CD4-positive, alpha-beta T cell treated with Interleukin-10 for 1 hour (primary cell): Measurements from ENCODE around the gene GMPR.
"Not testable (repeated sequence)": the region's sequence is repeated elsewhere in the genome, so short reads cannot be mapped to it uniquely, and the experiment has no call there.

Experiments used
- DNase-seq: peaks from one replicate; pipeline ENCODE4 v3.0.0-alpha.2; 2020

Gene GMPR

DNA sequence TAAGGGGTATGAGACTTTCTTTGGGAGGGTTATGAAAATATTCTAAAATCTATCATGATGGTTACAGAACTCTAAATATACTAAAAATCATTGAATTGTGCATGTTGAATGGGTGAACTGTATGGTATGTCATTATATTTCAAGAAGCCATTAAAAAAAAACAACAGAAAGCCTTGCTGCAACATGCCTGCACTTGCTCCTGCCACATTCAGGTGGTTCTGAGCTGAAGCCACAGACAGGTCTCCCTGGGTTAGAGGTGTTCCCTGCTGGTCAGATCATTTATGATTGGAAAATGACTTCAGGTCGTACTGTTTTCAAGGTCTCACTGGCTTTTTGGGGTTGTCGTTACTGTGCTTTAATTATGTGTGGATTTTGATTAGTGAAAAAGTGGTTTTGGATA lies 13.3 kb downstream of the GMPR start:
- no peak for DNase-seq

DNA sequence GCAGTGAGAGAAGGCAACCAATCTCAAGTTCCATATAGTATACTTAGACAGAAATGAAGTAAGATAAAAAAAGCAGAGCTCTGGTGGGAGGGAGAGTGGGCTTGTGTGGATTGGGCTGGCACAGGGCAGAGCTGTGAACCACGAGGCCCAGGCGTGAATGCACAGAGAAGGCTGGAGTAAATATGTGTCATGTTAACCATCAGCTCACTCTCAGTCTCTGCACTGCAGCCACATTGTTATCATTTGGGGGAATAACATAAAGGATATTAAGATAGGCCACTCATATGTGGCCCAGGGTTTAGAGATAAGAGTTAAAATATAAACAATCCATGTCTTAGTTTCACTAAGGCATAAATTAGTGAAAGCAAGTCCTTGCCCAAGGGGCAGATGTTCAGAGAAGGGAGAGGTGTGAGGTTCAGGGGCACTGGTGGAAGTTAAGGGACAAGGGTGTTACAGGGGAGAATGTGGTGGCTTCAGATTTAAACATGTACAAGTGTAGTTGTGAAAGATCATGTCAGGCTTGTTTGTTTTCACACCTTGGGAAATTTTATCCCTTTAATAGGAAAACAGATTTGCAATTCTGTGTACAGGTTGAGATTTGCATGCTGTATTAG lies 14.4 kb downstream of the GMPR start:
- no peak for DNase-seq

DNA sequence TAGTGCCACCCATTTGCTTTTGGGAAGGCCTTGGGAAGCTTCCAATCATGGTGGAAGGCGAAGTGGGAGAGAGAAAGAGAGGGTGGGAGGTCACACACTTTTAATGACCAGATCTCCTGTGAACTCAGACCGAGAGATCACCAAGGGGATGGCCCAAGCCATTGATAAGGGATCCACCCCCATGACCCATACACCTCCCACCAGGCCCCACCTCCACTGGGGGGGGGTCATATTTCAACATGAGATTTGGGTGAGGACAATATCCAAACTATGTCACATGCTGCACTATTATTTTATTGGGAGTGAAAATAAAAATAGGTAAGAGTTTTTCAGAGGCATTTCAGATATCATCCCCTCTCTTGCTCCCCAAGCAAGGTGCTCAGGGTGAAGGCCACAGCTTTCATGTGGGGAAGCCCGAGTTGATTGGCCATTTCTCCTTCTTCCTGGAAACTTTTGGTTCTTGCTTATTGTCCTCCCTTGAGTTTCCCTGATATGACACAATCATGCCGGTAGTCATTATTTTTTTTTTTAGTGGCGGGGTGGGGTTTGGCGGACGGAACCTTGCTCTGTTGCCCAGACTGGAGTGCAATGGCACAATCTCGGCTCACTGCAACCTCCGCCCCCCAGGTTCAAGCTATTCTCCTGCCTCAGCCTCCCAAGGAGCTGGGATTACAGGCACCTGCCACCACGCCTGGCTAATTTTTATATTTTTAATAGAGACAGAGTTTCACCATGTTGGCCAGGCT lies 15.2 kb downstream of the GMPR start:
- DNase-seq = no peak

DNA sequence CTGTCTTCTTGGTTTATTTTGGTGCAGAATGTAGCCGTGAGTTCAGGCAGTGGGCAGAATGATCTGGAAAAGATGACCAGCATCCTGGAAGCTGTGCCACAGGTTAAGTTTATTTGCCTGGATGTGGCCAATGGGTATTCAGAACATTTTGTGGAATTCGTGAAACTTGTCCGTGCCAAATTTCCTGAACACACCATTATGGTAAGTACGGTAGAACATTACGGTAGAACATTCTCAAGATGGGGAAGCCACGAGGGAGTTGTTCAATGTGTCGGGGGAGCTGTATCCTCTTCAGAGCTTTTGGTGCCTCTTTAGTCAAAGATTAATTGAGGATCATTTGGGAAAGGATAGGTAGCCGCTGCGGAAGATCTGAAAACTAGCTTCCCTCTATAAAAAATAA lies 16.1 kb downstream of the GMPR start:
- no peak for DNase-seq

DNA sequence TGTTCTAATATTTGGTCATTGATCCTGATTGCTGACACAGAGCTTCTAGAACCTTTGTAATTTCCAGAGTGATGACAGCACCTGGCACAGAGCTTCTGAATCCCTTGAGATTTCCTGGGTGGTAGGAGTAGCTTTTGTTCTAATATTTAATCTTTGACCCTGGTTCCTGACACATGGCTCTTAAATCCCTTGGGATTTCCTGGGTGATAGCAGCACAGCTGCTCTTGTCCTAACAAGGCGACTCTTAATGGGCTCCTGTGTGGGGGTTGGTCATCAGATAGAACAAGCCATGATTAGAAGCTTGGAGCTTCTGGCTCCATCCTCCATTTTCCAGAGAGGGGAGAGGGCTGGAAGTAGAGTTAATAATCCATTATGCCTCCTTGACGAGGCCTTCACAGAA lies 18.4 kb downstream of the GMPR start:
- no peak for DNase-seq

DNA sequence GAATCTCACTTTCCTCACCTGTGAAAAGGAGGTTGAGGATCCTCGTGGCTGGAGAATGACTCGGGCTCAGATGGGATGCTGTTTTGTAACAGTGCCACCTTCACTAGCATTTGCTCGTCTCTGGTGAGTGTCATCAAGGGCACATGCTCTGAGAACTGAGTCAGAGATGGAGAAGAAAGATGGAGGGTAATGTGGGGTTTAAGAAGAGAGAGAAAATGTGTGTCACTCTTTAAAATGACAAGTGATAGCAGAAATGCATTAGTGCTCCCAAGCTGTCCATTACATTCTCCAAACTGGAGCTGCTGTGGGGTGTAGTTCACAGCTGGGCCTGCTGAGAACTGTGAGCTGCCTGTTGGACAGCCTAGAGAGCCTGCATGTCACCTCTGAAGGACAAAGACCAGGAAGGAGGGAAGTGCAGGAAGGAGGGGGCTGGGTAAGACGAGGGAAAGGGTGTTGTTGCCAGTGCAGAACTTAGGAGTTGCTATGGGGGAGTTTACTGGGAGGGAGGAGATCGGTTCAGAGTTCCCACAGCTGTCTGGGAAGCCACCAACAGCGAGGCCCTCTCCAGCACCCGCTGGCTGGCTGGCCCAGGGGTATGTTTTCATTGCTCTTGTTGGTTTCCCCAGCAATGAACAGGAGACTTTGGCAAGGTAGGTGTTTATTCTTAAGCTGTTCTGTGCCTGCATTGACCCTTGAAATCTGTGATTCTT lies 19.8 kb downstream of the GMPR start:
- no peak for DNase-seq

DNA sequence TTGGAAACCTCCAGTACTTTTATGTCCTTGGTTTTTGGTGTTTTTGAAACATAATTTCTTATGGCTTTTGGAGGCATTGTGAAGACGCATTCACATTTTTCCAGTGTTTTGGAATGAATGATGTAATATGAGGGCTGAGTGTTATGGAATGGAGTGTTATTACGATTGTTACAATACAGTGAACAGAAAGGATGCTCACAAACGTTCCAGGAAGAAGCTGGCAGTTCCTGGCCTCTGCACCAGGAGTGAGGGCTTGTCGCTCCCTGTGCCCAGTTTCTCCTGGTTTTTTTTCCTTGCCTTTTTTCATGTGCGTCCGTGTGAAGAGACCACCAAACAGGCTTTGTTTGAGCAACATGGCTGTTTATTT lies 20.3 kb downstream of the GMPR start:
- no peak for DNase-seq

DNA sequence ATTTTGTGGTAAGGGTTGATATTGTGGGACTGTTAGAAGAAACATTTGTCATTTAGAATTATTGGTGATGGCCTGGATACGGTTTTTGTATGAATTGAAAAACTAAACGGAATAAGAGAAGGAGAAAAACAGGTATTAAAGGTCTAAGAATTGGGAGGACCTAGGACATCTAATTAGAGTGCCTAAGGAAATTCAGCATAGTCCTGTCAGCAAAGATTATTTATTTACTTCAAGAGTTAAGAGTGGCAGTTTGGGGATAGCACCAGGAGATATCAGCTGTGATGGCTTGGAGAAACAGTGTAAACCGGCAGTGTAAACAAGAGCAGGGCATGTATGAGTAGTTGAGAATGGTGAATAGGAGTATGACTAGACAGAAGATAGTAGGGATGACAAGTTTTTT lies 21.2 kb downstream of the GMPR start:
- not testable (repeated sequence) for DNase-seq

DNA sequence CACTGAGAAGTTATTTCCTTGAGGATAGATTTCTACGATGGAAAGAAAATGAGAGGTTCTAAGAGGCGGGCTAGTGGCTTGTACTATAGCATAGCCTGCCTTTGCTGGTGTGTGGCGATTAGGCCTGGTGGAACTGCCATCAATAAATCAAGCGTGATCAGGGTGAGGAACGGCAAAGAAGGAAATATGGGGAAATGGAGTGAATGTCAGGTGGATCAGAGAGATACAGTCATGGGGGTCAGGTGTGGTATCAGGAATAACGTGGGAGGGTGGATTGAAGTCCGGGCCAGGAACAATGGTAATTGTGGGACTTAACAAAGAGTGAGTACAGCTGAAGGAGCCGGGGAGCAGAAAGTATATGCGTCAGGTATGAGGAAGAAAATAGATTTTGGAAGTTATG lies 22.2 kb downstream of the GMPR start:
- not testable (repeated sequence) for DNase-seq

DNA sequence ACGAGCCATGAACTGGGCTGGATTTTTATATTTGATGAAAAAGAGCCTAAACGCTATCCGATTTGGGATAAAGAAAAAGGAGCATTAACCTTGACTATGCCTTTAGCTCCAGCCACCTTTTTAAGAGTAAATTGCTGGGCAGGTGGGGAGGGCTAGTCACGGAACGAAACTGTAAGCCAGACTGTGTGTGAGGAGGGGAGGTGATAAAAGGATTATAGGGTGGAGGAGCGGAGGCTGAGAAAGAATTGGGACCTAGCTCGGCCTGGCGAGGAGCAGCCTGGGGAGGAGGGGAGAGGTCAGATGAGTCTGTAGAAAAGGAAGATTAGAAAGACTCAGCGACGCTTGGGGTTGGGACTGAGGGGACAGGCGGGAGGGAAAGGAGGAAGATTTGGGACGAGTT lies 24.4 kb downstream of the GMPR start:
- not testable (repeated sequence) for DNase-seq

DNA sequence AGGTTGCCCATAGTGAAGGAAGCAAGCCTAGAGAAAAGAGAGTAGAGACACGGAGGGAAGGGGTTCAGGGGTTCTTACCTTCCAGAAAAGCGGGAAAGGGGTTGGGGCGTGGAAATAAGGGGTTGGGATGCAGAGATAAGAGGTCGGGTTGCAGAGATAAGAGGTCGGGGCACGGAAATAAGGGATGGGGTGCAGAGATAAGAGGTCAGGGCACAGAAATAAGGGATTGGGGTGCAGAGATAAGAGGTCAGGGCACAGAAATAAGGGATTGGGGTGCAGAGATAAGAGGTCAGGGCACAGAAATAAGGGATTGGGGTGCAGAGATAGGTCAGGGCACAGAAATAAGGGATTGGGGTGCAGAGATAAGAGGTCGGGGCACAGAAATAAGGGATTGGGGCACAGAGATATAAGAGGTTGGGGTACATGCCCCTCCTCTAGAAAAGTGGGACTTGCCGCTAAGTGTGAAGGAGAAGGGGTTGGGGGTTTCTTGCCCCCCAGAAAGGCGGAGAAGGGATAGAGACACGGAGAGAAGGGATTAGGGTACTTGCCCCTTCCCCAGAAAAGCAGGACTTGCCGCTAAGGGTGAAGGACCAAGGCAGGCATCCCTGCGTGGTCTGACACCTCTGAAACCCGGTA lies 25.2 kb downstream of the GMPR start:
- not testable (repeated sequence) for DNase-seq

DNA sequence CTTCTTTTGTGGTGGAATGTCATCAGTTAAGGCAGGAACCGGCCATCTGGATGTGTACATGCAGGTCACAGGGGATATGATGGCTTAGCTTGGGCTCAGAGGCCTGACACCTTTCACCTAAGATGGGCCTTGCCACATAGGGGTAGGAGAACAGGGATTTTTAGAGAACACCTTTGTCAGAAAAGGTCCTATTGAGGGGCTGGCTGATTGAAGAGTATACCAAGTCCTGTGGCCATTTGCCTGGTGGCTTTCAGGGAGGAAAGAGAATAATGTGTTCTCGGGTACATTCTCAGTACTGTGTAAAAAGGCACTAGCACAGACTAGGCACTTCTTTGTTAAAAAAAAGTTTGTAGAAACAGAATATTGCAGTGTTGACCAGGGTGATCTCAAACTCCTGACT lies 26.4 kb downstream of the GMPR start:
- DNase-seq = no peak

DNA sequence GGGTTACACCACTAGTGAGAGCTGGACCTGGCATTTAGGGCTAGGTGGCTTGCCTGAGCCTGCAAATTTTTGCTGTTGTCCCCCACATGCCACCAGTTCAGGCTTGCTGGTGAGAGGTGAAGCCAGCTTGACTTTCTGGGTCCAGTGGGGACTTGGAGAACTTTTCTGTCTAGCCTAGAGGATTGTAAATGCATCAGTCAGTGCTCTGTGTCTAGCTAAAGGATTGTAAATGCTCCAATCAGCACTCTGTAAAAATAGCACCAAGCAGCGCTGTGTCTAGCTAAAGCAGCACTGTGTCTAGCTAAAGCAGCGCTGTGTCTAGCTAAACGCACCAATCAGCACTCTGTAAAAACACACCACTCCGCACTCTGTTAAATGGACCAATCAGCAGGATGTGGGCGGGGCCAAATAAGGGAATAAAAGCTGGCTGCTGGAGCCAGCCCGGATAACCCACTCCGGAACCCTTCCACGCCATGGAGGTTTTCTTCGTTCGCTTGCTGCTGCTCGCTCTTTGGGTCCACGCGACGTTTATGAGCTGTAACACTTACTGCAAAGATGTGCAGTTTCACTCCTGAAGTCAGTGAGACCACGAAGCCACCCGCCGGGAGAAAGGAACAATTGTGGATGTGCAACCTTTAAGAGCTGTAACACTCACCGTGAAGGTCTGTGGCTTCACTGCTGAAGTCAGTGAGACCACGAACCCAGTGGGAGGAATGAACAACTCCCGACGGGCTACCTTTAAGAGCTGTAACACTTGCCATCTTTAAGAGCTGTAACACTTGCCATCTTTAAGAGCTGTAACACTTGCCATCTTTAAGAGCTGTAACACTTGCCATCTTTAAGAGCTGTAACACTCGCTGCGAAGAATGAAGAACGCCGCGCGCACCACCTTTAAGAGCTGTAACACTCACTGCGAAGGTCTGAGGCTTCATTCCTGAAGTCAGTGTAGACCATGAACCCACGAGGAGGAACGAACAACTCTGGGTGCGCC lies 27.3 kb downstream of the GMPR start:
- no peak for DNase-seq

DNA sequence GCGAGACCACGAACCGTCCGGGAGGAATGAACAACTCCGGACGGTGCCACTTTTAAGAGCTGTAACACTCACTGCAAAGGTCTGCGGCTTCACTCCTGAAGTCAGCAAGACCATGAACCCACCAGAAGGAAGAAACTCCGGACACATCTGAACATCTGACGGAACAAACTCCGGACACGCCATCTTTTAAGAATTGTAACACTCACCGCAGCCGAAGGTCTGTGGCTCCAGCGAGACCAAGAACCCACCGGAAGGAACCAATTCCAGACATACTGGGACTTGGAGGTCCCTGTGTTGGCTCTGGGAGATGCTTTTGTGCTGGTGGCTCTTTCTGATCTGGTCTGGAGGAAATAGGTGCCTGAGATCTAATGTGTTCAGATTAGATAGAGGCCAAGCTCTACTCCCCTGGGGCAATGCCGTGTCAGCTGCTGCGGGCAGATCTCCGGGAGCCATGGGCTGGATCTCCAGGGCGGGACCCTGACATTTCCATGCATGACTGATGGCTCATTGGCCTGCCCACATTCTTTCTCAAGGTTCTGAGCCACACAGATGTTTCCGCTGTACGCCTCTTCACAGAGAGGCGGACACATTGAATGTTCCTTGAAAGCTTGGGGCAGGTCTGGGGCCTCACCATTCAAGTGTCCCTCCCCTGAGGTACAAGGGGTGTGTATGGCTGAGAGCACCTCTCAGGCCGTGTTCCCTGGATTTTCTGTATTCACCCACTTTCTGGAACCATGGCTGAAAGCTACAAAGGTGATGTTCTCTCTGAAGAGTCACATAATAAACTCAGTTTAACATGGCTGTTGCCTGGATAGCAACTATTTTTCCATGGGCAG lies 29.3 kb downstream of the GMPR start:
- DNase-seq = no peak

DNA sequence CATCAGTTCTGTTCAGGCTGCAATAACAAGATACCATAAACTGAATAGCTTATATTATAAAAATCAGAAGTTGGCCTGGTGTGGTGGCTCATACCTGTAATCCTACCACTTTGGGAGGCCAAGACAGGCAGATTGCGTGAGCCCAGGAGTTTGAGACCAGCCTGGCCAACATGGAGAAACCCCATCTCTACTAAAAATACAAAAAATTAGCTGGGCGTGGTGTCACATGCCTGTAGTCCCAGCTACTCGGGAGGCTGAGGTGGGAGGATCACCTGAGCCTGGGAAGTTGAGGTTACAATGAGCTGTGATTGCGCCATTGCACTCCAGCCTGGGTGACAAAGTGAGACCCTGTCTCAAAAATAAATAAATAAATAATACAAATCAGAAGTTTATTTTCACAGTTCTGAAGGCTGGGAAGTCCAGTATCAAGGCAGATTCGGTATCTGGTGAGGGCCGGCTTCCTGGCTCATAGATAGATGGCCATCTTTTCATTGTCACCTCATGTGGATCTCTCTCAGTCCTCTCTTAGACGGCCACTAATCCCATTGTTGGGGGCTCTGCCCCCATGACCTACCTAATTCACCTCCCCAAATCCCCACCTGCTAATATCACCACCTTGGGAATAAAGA lies 31.2 kb downstream of the GMPR start:
- DNase-seq = not testable (repeated sequence)

DNA sequence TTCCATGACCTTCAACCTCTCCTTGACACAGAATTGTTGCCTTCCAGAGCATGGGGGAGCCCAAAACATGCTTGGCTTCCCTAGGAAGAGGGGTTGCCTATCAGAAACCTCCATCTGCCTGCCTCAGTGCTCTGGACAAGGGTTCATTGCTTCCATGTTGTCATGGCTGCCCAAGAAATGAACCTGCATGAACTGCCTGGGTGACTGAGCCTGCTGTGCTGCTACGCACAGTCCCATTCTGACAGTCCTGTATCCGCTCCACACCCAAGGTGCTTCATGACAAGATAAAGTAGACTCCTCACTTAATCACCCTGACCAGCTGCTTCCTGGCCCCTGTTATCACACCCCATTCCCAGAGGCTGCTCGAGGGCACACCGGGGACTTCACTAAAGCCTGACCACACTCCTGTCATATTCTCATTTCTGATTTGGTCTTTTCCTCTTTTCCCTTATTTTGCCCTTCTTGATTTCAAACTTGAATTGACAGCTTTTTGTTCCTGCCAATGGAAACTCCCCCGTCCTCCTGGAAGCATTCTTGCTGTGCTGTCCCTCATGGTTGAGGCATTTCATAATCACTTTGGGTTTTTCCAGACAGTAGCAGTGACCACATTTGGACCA lies 31.9 kb downstream of the GMPR start:
- no peak for DNase-seq

DNA sequence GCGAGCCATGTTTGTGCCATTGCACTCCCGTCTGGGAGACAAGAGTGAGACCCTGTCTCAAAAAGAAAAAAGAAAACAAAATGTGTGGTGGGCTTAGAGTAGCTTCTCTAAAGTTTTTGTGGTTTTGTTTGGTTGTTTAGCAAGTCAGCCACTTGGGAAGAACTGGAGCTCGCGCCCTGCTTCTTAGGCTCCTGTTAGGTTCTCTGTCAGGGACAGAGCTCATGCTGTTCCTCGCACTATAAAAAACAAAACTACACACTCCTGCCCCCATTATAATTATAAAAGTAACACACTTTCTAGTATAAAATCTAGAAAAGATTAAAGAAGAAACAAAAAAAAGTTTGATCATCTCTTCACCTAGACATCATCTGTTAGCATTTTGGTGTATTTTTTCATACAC lies 33.0 kb downstream of the GMPR start:
- DNase-seq = no peak

DNA sequence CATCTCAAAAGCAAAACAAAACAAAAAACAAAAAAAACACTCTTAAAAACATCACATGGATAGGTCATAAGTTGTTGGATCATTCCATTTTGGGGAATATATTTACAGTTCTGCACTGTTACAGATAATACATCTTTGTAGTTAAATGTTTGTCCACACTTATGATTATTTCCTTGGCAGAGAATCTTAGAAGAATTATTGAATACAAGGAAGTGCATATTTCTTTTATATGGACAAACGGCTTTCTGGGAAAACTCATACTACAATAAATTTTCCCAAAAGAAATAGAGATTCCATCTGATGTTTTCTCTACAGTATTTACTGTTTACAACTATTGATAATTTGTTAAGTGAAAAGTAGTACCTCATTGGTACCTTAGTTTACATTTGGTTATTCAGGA lies 33.8 kb downstream of the GMPR start:
- DNase-seq = no peak

DNA sequence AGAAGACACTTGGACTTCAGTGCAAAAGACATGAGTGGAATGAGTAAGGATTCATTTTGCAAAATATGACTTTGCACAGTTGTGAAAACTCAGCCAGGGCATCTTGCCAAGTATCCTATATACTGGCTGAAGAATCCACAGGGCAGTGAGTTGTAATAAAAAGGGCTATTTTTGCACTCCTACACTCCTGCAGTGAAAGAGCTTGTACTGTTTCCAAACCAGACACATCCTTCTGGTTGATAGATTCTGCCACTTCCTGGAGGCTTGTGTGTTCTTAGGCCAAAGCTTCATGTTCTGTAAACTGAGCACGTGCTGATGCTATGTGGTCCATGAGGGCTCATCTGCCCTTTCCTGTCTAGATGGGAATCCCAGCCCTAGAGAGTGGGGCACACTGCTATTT lies 34.9 kb downstream of the GMPR start:
- no peak for DNase-seq

DNA sequence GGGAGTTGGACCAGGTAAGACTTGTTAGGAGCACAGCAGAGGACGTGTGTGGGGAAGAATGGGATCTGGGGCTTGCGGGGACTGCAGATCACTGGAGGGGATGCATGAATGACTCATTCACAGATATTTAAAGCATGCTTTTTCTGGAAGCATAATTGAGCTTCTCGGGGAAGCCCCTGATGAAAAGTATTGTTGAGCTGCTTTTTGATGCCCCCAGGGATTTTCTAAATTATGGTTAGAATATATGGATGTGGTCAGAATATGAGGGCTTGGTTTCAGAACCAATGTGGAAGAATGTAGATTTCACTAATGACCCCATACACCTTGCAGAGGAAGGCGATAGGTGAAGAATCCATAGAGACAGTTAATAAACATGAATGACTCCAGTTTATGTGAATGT lies 36.1 kb downstream of the GMPR start:
- no peak for DNase-seq
